Measurements from ENCODE around the gene ADI1. TPM values are rescaled to one million over a fixed set of nuclear protein-coding genes. Genes with fewer than 3 reads are reported as not detected.

Gene ADI1
- polyA plus RNA-seq, 1 of the 3 experiments (the other 2 are of a cell fraction) = 67.2 TPM

DNA sequence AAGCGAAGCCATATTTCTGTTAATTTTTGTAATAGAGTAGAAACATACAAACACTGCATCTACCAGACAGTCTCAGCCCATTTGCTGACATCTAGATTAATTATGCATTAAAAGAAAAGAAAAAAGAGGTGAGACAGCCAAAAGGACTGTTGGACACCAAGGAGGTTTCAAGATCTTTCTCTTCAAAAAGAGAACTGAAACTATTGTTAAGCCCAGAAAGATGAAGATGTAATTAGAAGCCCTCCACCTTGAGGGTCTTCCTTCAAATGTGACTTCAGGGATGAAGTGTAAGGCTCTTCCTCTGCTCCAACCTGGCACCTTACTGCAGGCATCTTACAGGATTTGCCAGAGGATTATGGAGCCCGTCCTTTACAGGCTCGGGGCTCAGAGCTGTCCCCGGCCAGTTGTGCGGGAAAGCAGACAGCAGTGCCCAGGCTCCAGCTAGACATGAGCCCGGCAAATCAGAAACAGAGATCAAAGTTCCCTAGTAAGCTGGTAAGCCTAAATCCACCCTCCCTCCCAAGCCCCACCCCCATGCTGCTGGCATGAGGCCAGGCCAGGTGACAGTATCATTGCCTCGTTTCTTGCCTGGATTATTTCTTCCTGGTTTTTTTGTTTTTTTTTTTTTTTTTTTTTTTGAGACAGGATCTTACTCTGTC is 38.9 kb downstream of the ADI1 start:
- H3K9ac ChIP-seq = no peak overlapping the region
- H4K20me1 ChIP-seq (ENCODE audit: insufficient read depth) = no peaks in the 10 kb centered on the region
- H3K4me3 ChIP-seq (ENCODE audit: low read depth in 2 of 2, low read length in 1 of 2) = no peak overlapping the region
- no peak overlapping the region for H2AFZ ChIP-seq (ENCODE audit: low read depth)
- WGBS (ENCODE audit: low lambda C conversion rate) = 91% methylated on average over 5 of the region's 7 CpGs
- no peak overlapping the region for H3K4me2 ChIP-seq
- CTCF ChIA-PET = interaction anchor here (0.8 to 15.2 kb wide), 7 partner anchors 10 to 171 kb away, joined by 3 to 127 read pairs (median 4); no protein-coding TSS in a partner anchor
- no peak overlapping the region for H3K27ac ChIP-seq (ENCODE audit: low read depth in 2 of 2, low read length in 1 of 2)
- H3K9me2 ChIP-seq = no peaks in the 10 kb centered on the region
- DNase-seq = no peak
- peaks cover 0 to 38% of the 10 kb centered on the region in 2 experiments for H3K36me3 ChIP-seq (replicated peaks in 1 of 2; ENCODE audit: control insufficient read depth in 1 of 2, insufficient read depth in 2 of 2, low read length in 1 of 2)
- no peaks in the 10 kb centered on the region for H3F3A ChIP-seq (replicated peaks; ENCODE audit: insufficient read depth)
- no peaks in the 10 kb centered on the region for H3K27me3 ChIP-seq (ENCODE audit: insufficient read depth)
- no peak for TF ChIP-seq YY1 (IDR thresholded peaks at IDR 0.05; ENCODE audit: low read depth)
- TF ChIP-seq, protein P1, sequence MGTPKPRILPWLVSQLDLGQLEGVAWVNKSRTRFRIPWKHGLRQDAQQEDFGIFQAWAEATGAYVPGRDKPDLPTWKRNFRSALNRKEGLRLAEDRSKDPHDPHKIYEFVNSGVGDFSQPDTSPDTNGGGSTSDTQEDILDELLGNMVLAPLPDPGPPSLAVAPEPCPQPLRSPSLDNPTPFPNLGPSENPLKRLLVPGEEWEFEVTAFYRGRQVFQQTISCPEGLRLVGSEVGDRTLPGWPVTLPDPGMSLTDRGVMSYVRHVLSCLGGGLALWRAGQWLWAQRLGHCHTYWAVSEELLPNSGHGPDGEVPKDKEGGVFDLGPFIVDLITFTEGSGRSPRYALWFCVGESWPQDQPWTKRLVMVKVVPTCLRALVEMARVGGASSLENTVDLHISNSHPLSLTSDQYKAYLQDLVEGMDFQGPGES (IDR thresholded peaks at IDR 0.05; ENCODE audit: low read depth, low read length) = no peak
- no peak for TF ChIP-seq GABPA (IDR thresholded peaks at IDR 0.05; ENCODE audit: low read depth)
- no peak for TF ChIP-seq NFIC (IDR thresholded peaks at IDR 0.05; ENCODE audit: borderline replicate concordance)
- peaks cover 0 to 2% of the 10 kb centered on the region in 2 experiments; a peak in 1 of 4 replicates for H3K4me1 ChIP-seq (ENCODE audit: control insufficient read depth in 1 of 2, insufficient read depth in 2 of 2, low read depth in 1 of 2, low read length in 1 of 2)
- POLR2A ChIA-PET = no interaction called here
- no peaks in the 10 kb centered on the region for H3K79me2 ChIP-seq (ENCODE audit: insufficient read depth)
- no peaks in the 10 kb centered on the region for H3K9me3 ChIP-seq

DNA sequence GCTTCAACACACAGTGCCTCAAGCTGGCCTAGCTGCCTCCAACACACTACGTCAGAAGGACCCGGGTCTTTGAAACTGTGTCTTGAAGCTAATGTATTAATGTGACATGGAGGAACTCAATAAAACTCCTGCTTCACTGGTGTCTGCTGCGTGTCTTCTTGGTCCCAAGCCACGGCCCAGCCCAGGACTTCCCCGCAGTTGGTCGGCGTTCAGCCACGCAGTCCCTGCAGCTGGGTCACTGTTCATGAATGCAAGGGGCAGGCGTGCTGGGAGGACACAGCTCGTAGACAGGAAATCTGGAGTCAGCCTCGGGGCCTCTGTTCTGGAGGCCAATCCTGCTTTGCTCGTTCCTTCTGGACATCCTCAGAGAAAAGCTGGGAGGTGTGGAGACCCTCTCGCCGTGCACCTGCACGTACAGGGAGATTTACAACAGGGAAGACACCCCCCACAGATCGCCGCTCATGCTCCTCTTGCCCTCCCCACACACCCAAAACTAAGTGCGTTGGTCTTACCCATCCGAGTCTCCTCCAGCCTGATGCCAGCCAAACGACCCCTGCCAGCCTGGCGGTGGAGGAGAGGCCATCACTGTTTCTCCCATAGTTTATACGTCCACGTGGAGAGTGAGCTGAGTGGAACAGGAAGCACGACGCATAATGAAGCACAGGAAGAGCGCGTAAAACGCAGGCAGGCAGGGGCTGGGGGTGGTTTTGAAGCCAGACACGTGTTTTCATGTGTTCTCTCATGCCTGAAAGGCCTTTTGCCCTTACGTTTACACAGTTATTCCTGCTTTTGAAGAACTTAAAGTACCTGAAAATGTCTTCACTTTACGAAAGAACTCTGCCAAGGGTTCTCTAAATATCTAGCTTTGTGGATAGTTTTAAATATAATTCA is 39.7 kb downstream of the ADI1 start:
- H3K9me2 ChIP-seq = no peaks in the 10 kb centered on the region
- no peak overlapping the region for H2AFZ ChIP-seq (ENCODE audit: low read depth)
- TF ChIP-seq YY1 (IDR thresholded peaks at IDR 0.05; ENCODE audit: low read depth) (no peak), JUND (IDR thresholded peaks at IDR 0.05) (no peak)
- H3K4me3 ChIP-seq (ENCODE audit: low read depth in 2 of 2, low read length in 1 of 2) = no peak overlapping the region
- H3K79me2 ChIP-seq (ENCODE audit: insufficient read depth) = no peaks in the 10 kb centered on the region
- H3K36me3 ChIP-seq (replicated peaks in 1 of 2; ENCODE audit: control insufficient read depth in 1 of 2, insufficient read depth in 2 of 2, low read length in 1 of 2) = peaks cover 0 to 39% of the 10 kb centered on the region in 2 experiments
- H3K4me1 ChIP-seq (ENCODE audit: control insufficient read depth in 1 of 2, insufficient read depth in 2 of 2, low read depth in 1 of 2, low read length in 1 of 2) = peaks cover 0 to 2% of the 10 kb centered on the region in 2 experiments; a peak in 1 of 4 replicates
- H3K27ac ChIP-seq (ENCODE audit: low read depth in 2 of 2, low read length in 1 of 2) = no peak overlapping the region
- H3K9ac ChIP-seq = no peak overlapping the region
- ChIA-PET POLR2A (no interaction called here), CTCF (interaction anchor here (0.8 to 15.2 kb wide), 5 partner anchors 17 to 1625 kb away, joined by 3 to 127 read pairs (median 5); no protein-coding TSS in a partner anchor)
- no peak overlapping the region for H3K4me2 ChIP-seq
- no peaks in the 10 kb centered on the region for H3K9me3 ChIP-seq
- H3F3A ChIP-seq (replicated peaks; ENCODE audit: insufficient read depth) = no peaks in the 10 kb centered on the region
- DNase-seq = no peak
- no peaks in the 10 kb centered on the region for H3K27me3 ChIP-seq (ENCODE audit: insufficient read depth)
- 95% methylated on average over 28 of the region's 31 CpGs for WGBS (ENCODE audit: low lambda C conversion rate)
- no peaks in the 10 kb centered on the region for H4K20me1 ChIP-seq (ENCODE audit: insufficient read depth)

DNA sequence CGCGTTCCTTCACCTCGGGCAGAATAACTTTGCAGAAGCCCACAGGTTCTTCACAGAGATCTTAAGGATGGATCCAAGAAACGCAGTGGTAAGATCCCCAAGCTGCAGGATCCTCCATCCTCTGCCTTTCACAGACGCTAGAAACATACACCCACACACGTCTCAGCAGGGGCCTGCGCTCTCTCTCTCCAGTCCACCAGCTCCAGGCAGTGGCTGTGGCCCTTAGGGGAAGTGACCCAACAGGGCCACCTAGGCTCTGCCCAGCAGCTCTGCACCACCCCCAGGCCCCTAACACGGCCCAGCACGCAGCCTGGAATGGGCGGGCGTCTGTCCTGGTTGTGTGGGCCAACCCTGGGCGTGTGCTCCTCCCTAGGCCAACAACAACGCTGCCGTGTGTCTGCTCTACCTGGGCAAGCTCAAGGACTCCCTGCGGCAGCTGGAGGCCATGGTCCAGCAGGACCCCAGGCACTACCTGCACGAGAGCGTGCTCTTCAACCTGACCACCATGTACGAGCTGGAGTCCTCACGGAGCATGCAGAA is 40.4 kb downstream of the ADI1 start:
- POLR2A ChIA-PET = no interaction called here
- Histone ChIP-seq H3K36me3 (replicated peaks in 1 of 2; ENCODE audit: control insufficient read depth in 1 of 2, insufficient read depth in 2 of 2, low read length in 1 of 2) (peaks cover 0 to 41% of the 10 kb centered on the region in 2 experiments), H3K4me3 (ENCODE audit: low read depth in 2 of 2, low read length in 1 of 2) (no peak overlapping the region), H2AFZ (ENCODE audit: low read depth) (no peak overlapping the region), H3K27me3 (ENCODE audit: insufficient read depth) (no peaks in the 10 kb centered on the region), H3K9me3 (no peaks in the 10 kb centered on the region), H3K4me2 (no peak overlapping the region), H3K9me2 (no peaks in the 10 kb centered on the region), H3K79me2 (ENCODE audit: insufficient read depth) (no peaks in the 10 kb centered on the region), H3F3A (replicated peaks; ENCODE audit: insufficient read depth) (no peaks in the 10 kb centered on the region), H3K27ac (ENCODE audit: low read depth in 2 of 2, low read length in 1 of 2) (no peak overlapping the region), H4K20me1 (ENCODE audit: insufficient read depth) (no peaks in the 10 kb centered on the region), H3K9ac (no peak overlapping the region), H3K4me1 (ENCODE audit: control insufficient read depth in 1 of 2, insufficient read depth in 2 of 2, low read depth in 1 of 2, low read length in 1 of 2) (peaks cover 0 to 2% of the 10 kb centered on the region in 2 experiments; a peak in 1 of 4 replicates)
- WGBS (ENCODE audit: low lambda C conversion rate) = 94% methylated on average over 18 of the region's 19 CpGs
- CTCF ChIA-PET = interaction anchor here (1.7 to 15.2 kb wide), 4 partner anchors 16 to 1624 kb away, joined by 3 to 127 read pairs (median 9); no protein-coding TSS in a partner anchor
- DNase-seq = no peak
- TF ChIP-seq, protein P2, sequence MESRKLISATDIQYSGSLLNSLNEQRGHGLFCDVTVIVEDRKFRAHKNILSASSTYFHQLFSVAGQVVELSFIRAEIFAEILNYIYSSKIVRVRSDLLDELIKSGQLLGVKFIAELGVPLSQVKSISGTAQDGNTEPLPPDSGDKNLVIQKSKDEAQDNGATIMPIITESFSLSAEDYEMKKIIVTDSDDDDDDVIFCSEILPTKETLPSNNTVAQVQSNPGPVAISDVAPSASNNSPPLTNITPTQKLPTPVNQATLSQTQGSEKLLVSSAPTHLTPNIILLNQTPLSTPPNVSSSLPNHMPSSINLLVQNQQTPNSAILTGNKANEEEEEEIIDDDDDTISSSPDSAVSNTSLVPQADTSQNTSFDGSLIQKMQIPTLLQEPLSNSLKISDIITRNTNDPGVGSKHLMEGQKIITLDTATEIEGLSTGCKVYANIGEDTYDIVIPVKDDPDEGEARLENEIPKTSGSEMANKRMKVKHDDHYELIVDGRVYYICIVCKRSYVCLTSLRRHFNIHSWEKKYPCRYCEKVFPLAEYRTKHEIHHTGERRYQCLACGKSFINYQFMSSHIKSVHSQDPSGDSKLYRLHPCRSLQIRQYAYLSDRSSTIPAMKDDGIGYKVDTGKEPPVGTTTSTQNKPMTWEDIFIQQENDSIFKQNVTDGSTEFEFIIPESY (IDR thresholded peaks at IDR 0.05; ENCODE audit: borderline replicate concordance, low read depth) = no peak
- TF ChIP-seq FOXM1 (IDR thresholded peaks at IDR 0.05; ENCODE audit: low read depth) (no peak), MXI1 (IDR thresholded peaks at IDR 0.05; ENCODE audit: low read depth, low read length) (no peak)
- TF ChIP-seq, protein P3, sequence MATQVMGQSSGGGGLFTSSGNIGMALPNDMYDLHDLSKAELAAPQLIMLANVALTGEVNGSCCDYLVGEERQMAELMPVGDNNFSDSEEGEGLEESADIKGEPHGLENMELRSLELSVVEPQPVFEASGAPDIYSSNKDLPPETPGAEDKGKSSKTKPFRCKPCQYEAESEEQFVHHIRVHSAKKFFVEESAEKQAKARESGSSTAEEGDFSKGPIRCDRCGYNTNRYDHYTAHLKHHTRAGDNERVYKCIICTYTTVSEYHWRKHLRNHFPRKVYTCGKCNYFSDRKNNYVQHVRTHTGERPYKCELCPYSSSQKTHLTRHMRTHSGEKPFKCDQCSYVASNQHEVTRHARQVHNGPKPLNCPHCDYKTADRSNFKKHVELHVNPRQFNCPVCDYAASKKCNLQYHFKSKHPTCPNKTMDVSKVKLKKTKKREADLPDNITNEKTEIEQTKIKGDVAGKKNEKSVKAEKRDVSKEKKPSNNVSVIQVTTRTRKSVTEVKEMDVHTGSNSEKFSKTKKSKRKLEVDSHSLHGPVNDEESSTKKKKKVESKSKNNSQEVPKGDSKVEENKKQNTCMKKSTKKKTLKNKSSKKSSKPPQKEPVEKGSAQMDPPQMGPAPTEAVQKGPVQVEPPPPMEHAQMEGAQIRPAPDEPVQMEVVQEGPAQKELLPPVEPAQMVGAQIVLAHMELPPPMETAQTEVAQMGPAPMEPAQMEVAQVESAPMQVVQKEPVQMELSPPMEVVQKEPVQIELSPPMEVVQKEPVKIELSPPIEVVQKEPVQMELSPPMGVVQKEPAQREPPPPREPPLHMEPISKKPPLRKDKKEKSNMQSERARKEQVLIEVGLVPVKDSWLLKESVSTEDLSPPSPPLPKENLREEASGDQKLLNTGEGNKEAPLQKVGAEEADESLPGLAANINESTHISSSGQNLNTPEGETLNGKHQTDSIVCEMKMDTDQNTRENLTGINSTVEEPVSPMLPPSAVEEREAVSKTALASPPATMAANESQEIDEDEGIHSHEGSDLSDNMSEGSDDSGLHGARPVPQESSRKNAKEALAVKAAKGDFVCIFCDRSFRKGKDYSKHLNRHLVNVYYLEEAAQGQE (IDR thresholded peaks at IDR 0.05; ENCODE audit: low read depth, low read length) = no peak

Data from SK-N-SH (cell line).